ENCODE measurements around the gene SLC46A3.
"Not testable (repeated sequence)": the region's sequence is repeated elsewhere in the genome, so short reads cannot be mapped to it uniquely, and the experiment has no call there.

The SLC46A3 gene

DNA sequence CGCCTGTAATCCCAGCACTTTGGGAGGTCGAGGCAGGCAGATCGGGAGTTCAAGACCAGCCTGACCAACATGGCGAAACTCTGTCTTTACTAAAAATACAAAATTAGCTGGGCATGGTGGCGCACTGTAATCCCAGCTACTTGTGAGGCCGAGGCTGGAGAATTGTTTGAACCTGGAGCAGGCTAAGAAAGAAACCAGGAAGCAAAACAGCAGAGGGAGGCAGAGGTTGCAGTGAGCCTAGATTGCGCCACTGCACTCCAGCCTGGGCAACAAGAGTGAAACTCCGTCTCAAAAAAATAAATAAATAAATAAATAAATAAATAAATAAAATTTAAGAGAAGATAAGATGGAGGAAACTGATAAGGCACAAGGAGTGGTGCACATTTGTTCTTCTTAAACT is 35.6 kb downstream of the SLC46A3 start:
- not testable (repeated sequence) for DNase-seq (ENCODE audit: low read depth in 1 of 2, low spot score in 1 of 2)

DNA sequence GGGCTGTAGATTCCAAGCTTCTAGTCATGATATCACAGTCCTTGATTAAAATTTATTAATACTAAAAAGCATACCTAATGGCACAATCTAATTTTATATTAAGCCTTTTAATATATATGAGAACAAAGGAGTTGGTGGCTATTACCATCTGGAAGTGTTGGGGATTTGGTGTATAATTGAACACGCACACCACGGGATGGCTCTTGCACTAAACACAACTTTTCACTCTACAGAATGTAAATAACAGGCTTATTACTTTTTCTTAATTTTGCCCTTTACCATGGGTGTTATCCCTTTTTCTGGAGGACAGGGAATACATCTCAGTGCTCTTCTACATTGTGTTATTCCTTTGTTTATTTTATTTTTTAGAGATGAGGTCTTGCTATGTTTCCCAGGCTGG is 38.2 kb downstream of the SLC46A3 start:
- DNase-seq (ENCODE audit: low read depth in 1 of 2, low spot score in 1 of 2) = no peak

DNA sequence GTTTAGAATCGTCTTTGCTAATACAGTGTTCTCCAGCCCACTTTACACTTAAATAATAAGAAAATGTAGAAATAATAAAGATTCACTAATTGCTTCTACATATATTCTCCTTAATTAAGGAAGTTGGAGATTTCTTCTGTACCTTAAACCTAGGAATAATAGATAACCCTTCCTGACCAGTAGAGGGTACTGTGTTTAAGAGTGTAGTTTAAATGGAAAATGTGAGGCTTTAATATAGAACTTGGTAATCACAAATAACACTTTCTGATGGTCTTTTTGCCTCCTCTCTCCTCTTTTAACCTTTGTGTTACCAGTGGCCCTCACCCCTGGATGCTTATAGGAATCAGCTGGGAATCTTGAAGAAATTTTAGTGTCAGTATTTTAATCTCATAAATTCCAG is 39.1 kb downstream of the SLC46A3 start:
- DNase-seq (ENCODE audit: low read depth in 1 of 2, low spot score in 1 of 2) = no peak

DNA sequence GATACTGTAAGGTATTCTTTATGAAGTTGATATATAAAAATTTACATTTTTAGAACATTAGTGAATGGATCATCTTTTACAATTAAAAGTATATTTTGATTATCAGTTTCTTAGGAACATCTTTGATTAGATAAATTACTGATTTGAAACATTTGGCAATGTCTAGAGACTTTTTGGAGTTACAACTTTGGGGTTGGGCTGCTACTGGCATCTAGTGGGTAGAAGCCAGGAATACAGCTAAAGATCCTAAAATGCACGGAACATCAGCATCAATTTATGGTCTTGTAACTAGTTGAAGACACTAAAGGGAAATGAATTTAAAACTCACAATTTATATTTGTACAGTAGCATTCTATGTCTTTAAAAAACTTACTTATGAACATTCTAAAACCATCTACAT is 40.0 kb downstream of the SLC46A3 start:
- DNase-seq (ENCODE audit: low read depth in 1 of 2, low spot score in 1 of 2) = no peak

DNA sequence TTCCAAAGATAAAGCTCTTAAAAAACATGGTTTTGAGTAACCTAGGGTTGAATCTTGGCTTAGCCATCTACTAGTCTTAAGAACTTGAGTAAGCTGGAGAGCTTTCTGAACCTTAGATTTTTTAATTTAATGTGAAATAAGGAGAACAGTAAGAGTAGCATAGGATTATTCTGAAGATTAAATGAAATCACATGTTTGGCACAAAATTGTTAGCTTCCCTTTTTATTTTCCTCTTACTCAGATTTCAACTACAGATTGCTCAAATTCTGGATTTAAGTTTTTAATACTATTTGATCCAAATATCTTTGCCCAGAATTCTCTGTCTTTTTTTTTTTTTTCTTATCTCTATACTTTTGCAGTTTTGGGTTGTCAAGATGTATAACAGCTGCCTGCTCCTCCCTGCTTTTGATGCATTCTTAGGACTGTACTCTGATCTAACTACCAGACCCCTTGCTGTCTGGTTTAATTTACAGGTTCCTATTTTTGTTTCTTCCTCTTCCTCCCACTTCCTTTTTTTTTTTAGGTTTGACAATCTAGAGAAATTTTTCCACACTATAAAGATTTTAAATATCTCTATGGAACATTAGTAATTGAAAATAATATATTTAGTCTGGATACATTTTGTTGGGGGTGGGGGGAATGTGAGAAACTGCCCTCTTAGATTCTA is 47.5 kb downstream of the SLC46A3 start:
- no peak for DNase-seq (ENCODE audit: low read depth in 1 of 2, low spot score in 1 of 2)

DNA sequence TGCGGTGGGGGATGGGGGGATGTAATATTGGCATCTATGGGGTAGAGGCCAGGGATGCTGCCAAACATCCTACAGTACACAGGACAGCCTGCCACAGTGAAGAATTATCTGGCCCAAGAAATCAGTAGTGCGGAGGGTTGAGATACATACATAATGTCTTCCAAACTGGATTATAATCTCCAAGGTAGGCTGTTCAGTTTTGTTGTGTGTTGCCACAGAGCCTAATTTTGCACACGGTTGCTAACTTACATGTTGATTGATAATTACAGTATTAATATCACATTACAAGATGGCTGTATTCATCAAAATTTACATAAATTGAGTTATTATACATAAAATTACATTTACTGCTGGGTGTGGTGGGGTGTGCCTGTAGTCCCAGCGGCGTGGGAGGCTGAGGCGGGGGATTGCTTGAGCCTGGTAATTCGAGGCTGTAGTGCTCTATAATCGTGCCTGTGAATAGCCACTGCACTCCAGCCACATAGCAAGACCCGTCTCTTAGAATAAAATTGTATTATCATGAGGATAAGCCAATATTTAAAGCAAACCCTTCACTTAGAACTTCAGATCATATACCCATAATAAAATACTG is 51.8 kb downstream of the SLC46A3 start:
- DNase-seq (ENCODE audit: low read depth in 1 of 2, low spot score in 1 of 2) = no peak

DNA sequence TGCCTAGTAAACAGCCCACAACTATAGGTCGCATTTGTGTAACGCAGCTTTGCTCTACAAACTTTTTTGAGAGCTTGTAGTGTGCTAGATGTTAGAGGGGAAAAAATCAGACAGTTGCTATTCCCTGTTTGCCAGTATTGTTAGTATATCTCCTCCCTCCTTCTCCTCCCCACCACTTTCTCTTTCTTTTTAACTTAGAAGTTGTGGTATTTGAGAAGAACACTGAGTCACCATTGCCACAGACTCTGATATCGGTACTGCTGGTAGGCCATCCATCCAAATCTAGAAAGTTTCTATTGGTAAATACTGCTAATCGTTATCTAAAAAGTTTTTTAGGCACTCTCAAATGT is 59.2 kb downstream of the SLC46A3 start:
- DNase-seq (ENCODE audit: low read depth in 1 of 2, low spot score in 1 of 2) = no peak

DNA sequence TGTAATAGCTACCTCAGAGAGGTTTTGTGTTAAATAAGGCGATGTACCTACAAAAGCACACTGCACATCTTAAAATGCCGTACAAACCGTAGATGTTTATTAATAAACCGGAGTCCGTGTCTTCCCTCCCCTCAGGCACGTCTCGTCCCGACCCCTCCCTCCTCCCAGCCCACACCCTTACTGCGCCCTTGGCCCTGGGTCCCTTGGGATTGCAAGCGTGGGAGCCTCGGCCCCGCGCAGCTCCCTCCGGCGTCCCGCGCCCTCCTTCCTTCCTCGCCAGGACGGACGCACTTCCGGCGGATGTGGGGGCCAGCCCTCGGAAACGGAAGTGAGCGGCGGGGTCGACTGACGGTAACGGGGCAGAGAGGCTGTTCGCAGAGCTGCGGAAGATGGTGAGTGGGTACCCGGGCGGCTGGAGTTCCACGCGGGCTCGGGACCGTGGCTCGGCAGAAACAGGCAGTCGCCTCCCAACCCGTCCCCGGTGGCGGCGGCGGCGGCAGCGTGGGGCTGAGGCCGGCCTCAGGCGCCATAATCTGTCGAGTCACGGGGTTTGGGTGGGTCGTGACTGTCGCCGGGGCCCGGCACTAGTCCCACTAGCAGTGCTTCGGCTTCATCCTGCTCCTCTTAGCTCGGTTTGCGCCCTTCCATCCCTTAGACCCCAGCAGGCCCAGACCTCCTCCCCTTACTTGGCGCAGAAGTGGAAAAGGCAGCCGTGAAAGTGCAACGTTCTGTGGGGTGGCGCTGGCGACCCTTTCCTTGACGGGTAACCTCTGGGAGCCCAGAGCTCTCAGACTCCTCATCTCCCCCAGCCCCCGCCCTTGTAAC is 59.8 kb downstream of the SLC46A3 start, which contains the start of gene POMP:
TSS of gene POMP (plus strand) at position 335 of the 825 bp plus-strand sequence. CDS start at position 390, 55 bp downstream.
- DNase-seq (ENCODE audit: low read depth in 1 of 2, low spot score in 1 of 2) = peak; percentile 70 to 89

DNA sequence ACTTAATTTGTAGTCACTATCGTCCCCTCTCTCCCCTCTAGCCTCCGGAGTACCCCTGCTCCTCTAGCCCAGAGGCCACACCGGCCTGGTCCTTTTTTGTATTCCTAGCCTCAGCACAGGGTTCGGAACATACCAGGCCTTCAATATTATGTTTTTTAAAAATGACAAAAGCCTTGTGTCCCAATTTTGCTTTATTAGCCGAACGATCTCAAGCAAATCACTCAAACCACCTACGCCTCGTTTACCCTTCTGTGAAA is 60.3 kb downstream of the SLC46A3 start:
- no peak for DNase-seq (ENCODE audit: low read depth in 1 of 2, low spot score in 1 of 2)

DNA sequence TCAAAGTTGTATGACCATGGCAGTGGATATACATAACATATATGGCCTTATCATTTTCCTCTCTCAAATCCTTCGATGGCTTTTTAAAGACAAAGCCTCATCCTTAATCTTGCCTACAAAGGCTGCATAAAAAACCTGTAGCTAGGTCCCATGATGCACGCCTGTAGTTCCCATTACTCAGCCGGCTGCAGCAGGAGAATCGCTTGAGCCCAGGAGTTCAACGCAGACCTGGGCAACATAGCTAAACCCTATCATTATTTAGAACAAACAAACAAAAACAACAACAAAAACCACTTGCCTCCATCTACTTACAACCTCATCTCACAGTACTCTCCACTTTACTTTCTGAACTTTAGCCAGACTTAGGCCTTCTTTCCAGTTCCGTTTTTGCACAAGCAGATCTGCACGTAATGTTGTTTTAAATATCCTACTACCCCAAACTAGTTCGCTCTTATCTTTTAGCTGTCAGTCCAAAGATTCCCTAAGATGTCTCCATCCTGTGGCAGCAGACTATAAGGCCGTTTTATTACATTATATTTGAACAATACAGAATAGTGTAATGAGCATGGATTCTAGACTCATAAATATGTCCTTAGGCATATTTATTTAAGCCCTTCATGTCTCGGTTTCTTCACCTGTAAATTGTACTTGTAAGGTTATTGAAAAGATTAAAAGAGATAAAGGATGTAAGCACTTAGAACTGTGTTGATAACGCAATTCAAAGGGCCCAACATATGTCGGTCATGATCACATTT is 60.8 kb downstream of the SLC46A3 start:
- no peak for DNase-seq (ENCODE audit: low read depth in 1 of 2, low spot score in 1 of 2)

DNA sequence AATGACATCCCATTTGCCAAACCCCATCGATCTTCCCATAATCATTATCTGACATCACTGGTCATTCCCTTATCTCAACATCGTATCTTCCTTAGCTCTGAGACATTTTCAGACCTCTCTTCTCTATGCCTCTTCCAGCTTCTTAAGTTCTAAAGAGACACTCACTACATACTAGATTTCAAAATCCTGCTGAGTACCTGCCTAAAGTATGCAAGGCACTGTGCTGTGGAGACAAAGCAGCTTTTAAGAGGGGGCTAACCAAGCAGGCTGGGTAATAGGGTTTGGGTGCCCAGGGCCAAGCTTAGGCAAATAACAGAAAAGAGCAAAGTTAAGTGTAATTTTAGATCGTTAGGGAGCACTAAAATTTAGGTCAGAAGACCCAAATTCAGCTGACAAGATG is 63.2 kb downstream of the SLC46A3 start:
- no peak for DNase-seq (ENCODE audit: low read depth in 1 of 2, low spot score in 1 of 2)

DNA sequence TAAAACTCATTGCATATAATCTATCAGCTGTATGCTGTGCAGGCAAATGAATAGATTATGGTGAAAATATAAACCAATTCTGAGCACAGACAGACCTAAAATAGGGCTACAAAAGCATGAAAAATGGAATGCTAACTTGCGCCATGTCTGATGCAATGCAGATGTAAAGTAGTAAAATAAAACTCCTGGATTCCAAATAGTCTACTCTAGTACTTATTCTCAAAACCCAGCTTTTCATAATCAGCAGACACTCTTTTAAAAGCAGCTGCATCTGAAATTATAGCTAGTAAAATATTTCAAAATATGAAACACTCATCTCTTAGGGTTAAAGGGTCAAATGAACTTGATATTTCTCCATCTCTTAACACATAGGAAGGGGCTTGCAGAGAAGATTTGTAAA is 64.5 kb downstream of the SLC46A3 start:
- no peak for DNase-seq (ENCODE audit: low read depth in 1 of 2, low spot score in 1 of 2)

DNA sequence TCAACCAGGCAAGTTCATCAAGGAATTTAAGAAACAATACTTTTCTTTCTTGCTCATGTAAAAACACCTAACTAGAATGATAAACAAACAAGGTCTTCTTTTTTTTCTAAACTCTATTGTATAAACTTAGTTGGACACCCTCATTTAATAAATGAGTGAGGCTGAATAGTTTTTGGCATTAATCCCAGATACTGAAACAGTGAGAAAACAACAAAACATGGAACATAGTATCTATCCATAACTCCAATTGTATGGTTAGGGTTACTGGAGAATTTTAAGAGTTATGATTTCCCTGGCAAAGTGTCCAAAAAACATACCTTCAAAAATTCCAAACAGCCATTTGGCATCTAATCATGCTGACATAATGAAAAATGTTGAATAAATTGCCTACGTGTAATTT is 65.7 kb downstream of the SLC46A3 start:
- no peak for DNase-seq (ENCODE audit: low read depth in 1 of 2, low spot score in 1 of 2)

DNA sequence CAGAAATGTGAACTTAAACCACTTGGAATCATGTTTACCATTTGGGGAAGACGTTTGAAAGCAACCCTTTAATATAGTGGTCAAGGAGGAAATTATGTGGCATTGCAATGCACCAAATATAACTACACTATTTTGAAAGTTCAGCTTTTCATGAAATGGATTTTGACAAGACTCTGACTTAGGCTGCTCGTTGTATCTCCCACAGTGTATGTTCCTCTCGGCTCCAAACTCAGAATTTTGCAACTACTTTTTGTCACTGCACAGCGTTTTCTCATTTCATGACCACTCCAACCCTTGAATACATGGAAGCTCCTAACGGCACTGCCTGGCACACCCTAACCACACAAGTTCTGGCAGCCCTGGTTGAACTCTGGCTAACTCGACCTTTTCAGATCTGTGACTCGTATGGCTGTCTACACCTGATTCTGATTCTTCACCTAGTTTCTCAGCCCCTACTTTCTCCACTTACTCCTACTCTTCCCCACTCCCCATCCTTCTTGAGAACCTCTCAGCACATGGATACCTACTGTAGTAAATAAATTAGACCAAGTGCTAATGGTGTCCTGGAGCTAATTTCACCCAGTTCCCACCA is 66.9 kb downstream of the SLC46A3 start:
- no peak for DNase-seq (ENCODE audit: low read depth in 1 of 2, low spot score in 1 of 2)

DNA sequence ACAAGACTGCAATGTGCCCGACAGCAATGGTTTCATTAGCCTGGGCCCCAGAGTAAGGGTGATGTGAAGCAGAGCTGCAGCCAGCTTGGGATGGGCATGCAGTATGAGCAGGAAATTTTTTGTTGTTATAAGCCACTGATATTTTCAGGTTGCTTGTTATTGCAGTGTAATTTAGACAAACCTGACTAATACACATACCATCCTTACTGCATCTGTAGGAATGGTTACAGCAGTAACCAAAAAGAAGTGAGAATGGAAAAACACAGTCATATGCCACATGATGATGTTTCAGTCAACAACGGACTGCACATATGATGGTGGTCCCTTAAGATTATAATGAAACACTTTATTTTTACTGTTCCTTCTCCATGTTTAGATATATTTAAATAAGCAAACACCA is 68.5 kb downstream of the SLC46A3 start:
- DNase-seq (ENCODE audit: low read depth in 1 of 2, low spot score in 1 of 2) = no peak

All from stimulated activated CD4-positive, alpha-beta T cell treated with anti-CD3 and anti-CD28 coated beads, Interleukin-15, amount 100 ng/mL, for 1 hour (primary cell).